CD4-positive, CD25-positive, alpha-beta regulatory T cell (primary cell): ENCODE measurements around the gene ANO3. TPM values are rescaled to one million over a fixed set of nuclear protein-coding genes. Genes with fewer than 3 reads are reported as not detected.

ENCODE experiments used
- ATAC-seq, 2 donors: fragments of 150-1000 bp; cut with Tn5 transposase; one replicate each; pipeline ENCODE4 v1.10.0; 2021; ENCODE audit warnings: low read depth in 2 of 2, moderate number of reproducible peaks in 2 of 2, moderate library complexity in 1 of 2
- DNase-seq, 3 donors: peaks; one replicate each; pipeline versions ENCODE4 v3.0.0 to v3.0.0-alpha.2; 2012 to 2022; ENCODE audit warnings: mixed read lengths in 1 of 3
- H3K27ac ChIP-seq: one replicate; pipeline ENCODE4 v1.7.0; 2013; ENCODE audit warnings: mild to moderate bottlenecking, low read length; ENCODE audit not compliant: insufficient read depth, poor library complexity, severe bottlenecking
- H3K27me3 ChIP-seq: one replicate; pipeline ENCODE4 v1.7.0; 2013; ENCODE audit warnings: low read length; ENCODE audit not compliant: control insufficient read depth, insufficient read depth
- H3K36me3 ChIP-seq: one replicate; pipeline ENCODE4 v1.7.0; 2013; ENCODE audit warnings: mild to moderate bottlenecking, low read length, moderate library complexity; ENCODE audit not compliant: control insufficient read depth, insufficient read depth
- H3K4me1 ChIP-seq: 2 replicates; pipeline ENCODE4 v1.7.0; 2013; ENCODE audit warnings: mild to moderate bottlenecking, low read length; ENCODE audit not compliant: insufficient read depth, control insufficient read depth, poor library complexity, severe bottlenecking
- H3K4me3 ChIP-seq: one replicate; pipeline ENCODE4 v1.7.0; 2013; ENCODE audit warnings: low read depth, mild to moderate bottlenecking, low read length, moderate library complexity
- H3K9me3 ChIP-seq, 2 experiments: 1 replicate in 1 of 2; 2 replicates in 1 of 2; pipeline ENCODE4 v1.7.0; 2013; ENCODE audit warnings: low read length in 2 of 2, mild to moderate bottlenecking in 1 of 2, moderate library complexity in 1 of 2; ENCODE audit not compliant: control insufficient read depth in 2 of 2
- H3K27ac Mint-ChIP-seq, 3 donors: one replicate each; pipeline ENCODE4 v1.8.0; 2020 to 2022; ENCODE audit warnings: mild to moderate bottlenecking in 3 of 3, mixed read lengths in 3 of 3, moderate library complexity in 2 of 3
- H3K27me3 Mint-ChIP-seq: one replicate; pipeline ENCODE4 v1.8.0; 2022; ENCODE audit warnings: mild to moderate bottlenecking, mixed read lengths
- H3K36me3 Mint-ChIP-seq: one replicate; pipeline ENCODE4 v1.8.0; 2020; ENCODE audit warnings: mixed read lengths
- H3K4me1 Mint-ChIP-seq, 4 donors: one replicate each; pipeline ENCODE4 v1.8.0; 2020 to 2022; ENCODE audit warnings: mixed read lengths in 4 of 4, mild to moderate bottlenecking in 1 of 4
- H3K4me3 Mint-ChIP-seq, 4 donors: one replicate each; pipeline ENCODE4 v1.8.0; 2020 to 2022; ENCODE audit warnings: mild to moderate bottlenecking in 4 of 4, mixed read lengths in 4 of 4, moderate library complexity in 3 of 4
- H3K9me3 Mint-ChIP-seq, 7 donors: one replicate each; pipeline ENCODE4 v1.8.0; 2020 to 2022; ENCODE audit warnings: mixed read lengths in 7 of 7, mild to moderate bottlenecking in 3 of 7, moderate library complexity in 2 of 7
- polyA plus RNA-seq, 4 donors: library from polyadenylated mRNA; unstranded; fragments of 300-500 nt; fragmentation: Illumina TruSeq; gene quantifications; one replicate each; pipeline ENCODE4 v1.2.3, GENCODE V29; 2021
- total RNA-seq: library from RNA; stranded (reverse); gene quantifications from one replicate; pipeline ENCODE4 v1.2.3, GENCODE V29; 2022

Gene ANO3
- total and polyA plus RNA-seq, 5 donors from 2014 or later: not detected

- Histone ChIP-seq H3K27me3 (no peaks in the 10 kb centered on the region), H3K36me3 (no peaks in the 10 kb centered on the region), H3K27ac (no peak overlapping the region), H3K4me1 (no peaks in the 10 kb centered on the region), H3K9me3 (no peaks in the 10 kb centered on the region), H3K4me3 (no peak overlapping the region)
- Mint-ChIP-seq H3K4me1 (no peaks in the 10 kb centered on the region), H3K9me3 (peaks cover 0 to 6% (median 2%) of the 10 kb centered on the region in 7 donors), H3K36me3 (no peaks in the 10 kb centered on the region), H3K27ac (no peak overlapping the region), H3K27me3 (no peaks in the 10 kb centered on the region), H3K4me3 (no peak overlapping the region)
- DNase-seq: no peak
- no peak for ATAC-seq
These were observed 614 bp downstream of the ANO3 start for GRCh38 chr11:26332572-26332915.

GRCh38 chr11:26333906-26334305 is 2.0 kb downstream of the ANO3 start:
- DNase-seq (no peak), ATAC-seq (no peak)
- Histone ChIP-seq H3K9me3 (no peaks in the 10 kb centered on the region), H3K27me3 (no peaks in the 10 kb centered on the region), H3K4me3 (no peak overlapping the region), H3K36me3 (no peaks in the 10 kb centered on the region), H3K27ac (no peak overlapping the region), H3K4me1 (no peaks in the 10 kb centered on the region)
- Mint-ChIP-seq H3K27ac (no peak overlapping the region), H3K9me3 (peaks cover 0 to 6% (median 0%) of the 10 kb centered on the region in 7 donors), H3K36me3 (no peaks in the 10 kb centered on the region), H3K4me3 (no peak overlapping the region), H3K4me1 (no peaks in the 10 kb centered on the region), H3K27me3 (no peaks in the 10 kb centered on the region)

GRCh38 chr11:26335903-26336302 is 4.0 kb downstream of the ANO3 start:
- H3K9me3 ChIP-seq: no peaks in the 10 kb centered on the region
- no peak overlapping the region for H3K27ac ChIP-seq
- no peak overlapping the region for H3K27ac Mint-ChIP-seq
- H3K4me1 ChIP-seq: no peaks in the 10 kb centered on the region
- peaks cover 0 to 6% (median 0%) of the 10 kb centered on the region in 7 donors for H3K9me3 Mint-ChIP-seq
- no peaks in the 10 kb centered on the region for H3K27me3 ChIP-seq
- no peaks in the 10 kb centered on the region for H3K36me3 ChIP-seq
- H3K4me3 Mint-ChIP-seq: no peak overlapping the region
- H3K4me3 ChIP-seq: no peak overlapping the region
- no peaks in the 10 kb centered on the region for H3K4me1 Mint-ChIP-seq
- H3K36me3 Mint-ChIP-seq: no peaks in the 10 kb centered on the region
- no peaks in the 10 kb centered on the region for H3K27me3 Mint-ChIP-seq
- ATAC-seq (no peak), DNase-seq (no peak)

GRCh38 chr11:26344647-26345046 is 12.7 kb downstream of the ANO3 start:
- no peak overlapping the region for H3K27ac ChIP-seq
- H3K4me3 Mint-ChIP-seq: no peak overlapping the region
- no peaks in the 10 kb centered on the region for H3K4me1 Mint-ChIP-seq
- H3K4me1 ChIP-seq: no peaks in the 10 kb centered on the region
- H3K4me3 ChIP-seq: no peak overlapping the region
- H3K27me3 ChIP-seq: no peaks in the 10 kb centered on the region
- H3K9me3 ChIP-seq: no peaks in the 10 kb centered on the region
- DNase-seq (no peak), ATAC-seq (no peak)
- H3K27me3 Mint-ChIP-seq: no peaks in the 10 kb centered on the region
- H3K27ac Mint-ChIP-seq: no peak overlapping the region
- H3K36me3 Mint-ChIP-seq: no peaks in the 10 kb centered on the region
- peaks cover 0 to 13% (median 1%) of the 10 kb centered on the region in 7 donors for H3K9me3 Mint-ChIP-seq
- H3K36me3 ChIP-seq: no peaks in the 10 kb centered on the region

GRCh38 chr11:26348776-26349175 is 16.8 kb downstream of the ANO3 start:
- Histone ChIP-seq H3K9me3 (no peaks in the 10 kb centered on the region), H3K4me1 (no peaks in the 10 kb centered on the region), H3K27ac (no peak overlapping the region), H3K27me3 (no peaks in the 10 kb centered on the region), H3K36me3 (no peaks in the 10 kb centered on the region), H3K4me3 (no peak overlapping the region)
- DNase-seq (no peak), ATAC-seq (no peak)
- no peak overlapping the region for H3K27ac Mint-ChIP-seq
- H3K36me3 Mint-ChIP-seq: no peaks in the 10 kb centered on the region
- H3K4me1 Mint-ChIP-seq: no peaks in the 10 kb centered on the region
- no peak overlapping the region for H3K4me3 Mint-ChIP-seq
- H3K27me3 Mint-ChIP-seq: no peaks in the 10 kb centered on the region
- peaks cover 0 to 13% (median 2%) of the 10 kb centered on the region in 7 donors for H3K9me3 Mint-ChIP-seq

GRCh38 chr11:26350002-26350401 is 18.1 kb downstream of the ANO3 start:
- no peaks in the 10 kb centered on the region for H3K27me3 Mint-ChIP-seq
- no peaks in the 10 kb centered on the region for H3K27me3 ChIP-seq
- H3K36me3 Mint-ChIP-seq: no peaks in the 10 kb centered on the region
- H3K9me3 Mint-ChIP-seq: peaks cover 0 to 13% (median 2%) of the 10 kb centered on the region in 7 donors
- H3K4me3 ChIP-seq: no peak overlapping the region
- DNase-seq (no peak), ATAC-seq (no peak)
- H3K9me3 ChIP-seq: no peaks in the 10 kb centered on the region
- H3K4me1 ChIP-seq: no peaks in the 10 kb centered on the region
- H3K27ac ChIP-seq: no peak overlapping the region
- H3K27ac Mint-ChIP-seq: no peak overlapping the region
- no peaks in the 10 kb centered on the region for H3K36me3 ChIP-seq
- no peaks in the 10 kb centered on the region for H3K4me1 Mint-ChIP-seq
- H3K4me3 Mint-ChIP-seq: no peak overlapping the region

GRCh38 chr11:26353010-26353409 is 21.1 kb downstream of the ANO3 start:
- H3K27me3 ChIP-seq: no peaks in the 10 kb centered on the region
- DNase-seq (no peak), ATAC-seq (no peak)
- no peak overlapping the region for H3K27ac ChIP-seq
- H3K4me1 ChIP-seq: no peaks in the 10 kb centered on the region
- H3K4me3 ChIP-seq: no peak overlapping the region
- Mint-ChIP-seq H3K4me3 (no peak overlapping the region), H3K27ac (no peak overlapping the region), H3K4me1 (no peaks in the 10 kb centered on the region), H3K27me3 (no peaks in the 10 kb centered on the region), H3K9me3 (peaks cover 0 to 9% (median 3%) of the 10 kb centered on the region in 7 donors), H3K36me3 (no peaks in the 10 kb centered on the region)
- H3K9me3 ChIP-seq: no peaks in the 10 kb centered on the region
- no peaks in the 10 kb centered on the region for H3K36me3 ChIP-seq

- H3K27me3 ChIP-seq: no peaks in the 10 kb centered on the region
- no peaks in the 10 kb centered on the region for H3K4me1 ChIP-seq
- no peak overlapping the region for H3K4me3 Mint-ChIP-seq
- H3K4me3 ChIP-seq: no peak overlapping the region
- no peaks in the 10 kb centered on the region for H3K36me3 ChIP-seq
- H3K36me3 Mint-ChIP-seq: no peaks in the 10 kb centered on the region
- no peak overlapping the region for H3K27ac Mint-ChIP-seq
- H3K27me3 Mint-ChIP-seq: no peaks in the 10 kb centered on the region
- no peak overlapping the region for H3K27ac ChIP-seq
- ATAC-seq (no peak), DNase-seq (no peak)
- H3K9me3 ChIP-seq: peaks cover 0 to 4% of the 10 kb centered on the region in 2 experiments
- H3K9me3 Mint-ChIP-seq: peaks cover 0 to 15% (median 4%) of the 10 kb centered on the region in 7 donors
- no peaks in the 10 kb centered on the region for H3K4me1 Mint-ChIP-seq
These were observed 27.1 kb downstream of the ANO3 start for GRCh38 chr11:26359055-26359454.
